ENCODE results near the gene NKD2.

DNA sequence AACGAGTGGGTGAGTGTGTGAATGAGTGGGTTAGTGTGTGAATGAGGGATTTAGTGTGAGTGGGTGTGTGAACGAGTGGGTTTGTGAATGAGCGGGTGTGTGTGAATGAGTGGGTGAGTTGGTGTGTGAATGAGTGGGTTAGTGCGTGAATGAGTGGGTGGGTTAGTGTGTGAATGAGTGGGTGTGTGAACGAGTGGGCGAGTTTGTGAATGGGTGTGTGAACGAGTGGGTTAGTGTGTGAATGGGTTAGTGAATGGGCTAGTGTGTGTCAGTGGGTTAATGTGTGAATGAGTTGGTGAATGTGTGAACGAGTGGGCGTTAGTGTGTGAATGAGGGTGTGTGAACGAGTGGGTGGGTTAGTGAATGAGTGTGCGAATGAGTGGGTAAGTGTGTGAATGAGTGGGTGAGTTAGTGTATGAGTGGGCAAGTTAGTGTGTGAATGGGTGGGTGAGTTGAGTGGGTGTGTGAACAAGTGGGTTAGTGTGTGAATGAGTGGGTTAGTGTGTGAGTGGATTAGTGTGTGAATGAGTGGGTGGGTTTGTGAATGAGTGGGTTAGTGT lies 39.6 kb downstream of the NKD2 start:
- TF ChIP-seq POLR2AphosphoS5 (IDR thresholded peaks at IDR 0.05; ENCODE audit: low read depth, low read length): 0 out of 2 replicates have a peak, but pooled peaks have one; percentile 10
- 0 out of 2 replicates have a peak, but pooled peaks have one; percentile 64 for TF ChIP-seq SIN3A (IDR thresholded peaks at IDR 0.05; ENCODE audit: borderline replicate concordance, insufficient read depth, low read depth, low read length)

All from Panc1 (cell line).